ENCODE results near the gene MYLK.
"Not testable (repeated sequence)": the region's sequence is repeated elsewhere in the genome, so short reads cannot be mapped to it uniquely, and the experiment has no call there.

Gene MYLK

DNA sequence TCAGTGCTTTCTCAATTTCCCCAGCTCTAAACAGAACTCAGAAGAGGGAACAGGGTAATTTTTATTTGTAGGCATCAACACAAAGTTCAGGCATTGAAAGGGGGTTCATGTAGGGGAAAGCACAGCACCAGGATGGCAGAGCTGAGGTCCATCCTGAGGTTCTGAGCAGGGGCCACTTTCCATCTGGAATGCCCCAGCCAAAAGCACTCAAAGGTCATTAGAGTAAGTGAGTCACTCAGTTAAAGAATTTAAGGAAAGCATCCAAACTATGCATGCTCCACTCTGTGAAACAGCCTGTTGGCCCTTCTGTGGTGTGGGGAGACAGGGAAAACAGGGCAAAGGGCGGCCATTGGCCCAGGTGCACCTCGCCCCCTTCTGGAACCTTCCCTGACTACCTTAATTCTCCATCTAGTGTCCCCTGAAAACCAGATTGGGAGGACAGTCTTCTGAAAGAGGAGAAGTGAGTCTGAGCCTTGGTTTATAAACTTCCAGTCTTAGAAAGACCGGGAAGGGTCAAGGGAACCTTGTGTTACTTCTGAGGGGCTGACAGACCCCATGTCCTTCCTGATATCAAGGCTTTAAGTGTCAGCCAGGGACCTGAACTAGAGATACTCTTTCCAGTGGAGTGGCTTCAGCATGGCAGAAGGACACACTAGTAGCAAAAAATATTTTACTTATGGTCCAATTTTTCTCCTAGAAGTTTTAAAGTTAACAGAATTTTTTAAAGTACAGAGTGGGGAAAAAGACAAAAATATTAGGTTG is 133.3 kb downstream of the MYLK start:
- DNase-seq (ENCODE audit: low read depth in 3 of 3, low spot score in 1 of 3) = no peak

DNA sequence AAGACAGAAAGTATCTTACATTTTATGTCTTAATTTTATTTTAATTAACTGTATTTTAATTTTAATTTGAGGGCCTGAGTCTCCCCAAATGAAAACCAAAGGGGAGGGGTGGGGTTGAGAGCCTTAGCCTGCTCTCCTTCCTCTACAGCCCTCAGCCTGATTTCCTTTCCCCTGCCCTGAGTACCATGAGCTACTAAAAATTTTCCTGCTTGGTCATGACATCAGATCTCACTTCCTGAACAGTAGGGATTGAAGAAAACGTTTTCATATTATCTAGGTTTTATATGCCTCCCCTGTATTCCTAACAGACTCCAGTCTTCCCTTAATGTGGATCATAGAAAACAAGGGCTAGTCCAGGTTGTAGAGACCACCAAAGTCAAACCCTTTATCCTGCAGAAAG is 133.9 kb downstream of the MYLK start:
- no peak for DNase-seq (ENCODE audit: low read depth in 3 of 3, low spot score in 1 of 3)

DNA sequence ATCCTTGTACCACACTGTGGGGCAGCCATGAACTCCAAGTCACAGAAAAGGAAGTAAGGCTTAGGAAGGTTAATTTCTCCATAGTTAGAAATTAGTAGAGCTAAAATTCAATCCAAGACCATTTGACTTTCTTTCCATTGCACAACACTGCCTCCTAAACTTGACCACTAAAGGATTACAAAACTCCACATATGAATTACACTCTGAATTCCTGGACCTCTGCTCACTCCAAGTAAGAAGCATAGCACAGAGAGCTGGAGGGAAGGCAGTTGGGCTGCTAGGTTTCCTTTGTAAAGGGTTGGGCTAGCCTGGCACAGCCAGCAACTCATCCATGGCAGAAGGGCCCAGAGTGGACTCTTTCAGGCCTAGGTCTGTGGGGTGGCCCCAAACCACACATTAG is 134.4 kb downstream of the MYLK start:
- no peak for DNase-seq (ENCODE audit: low read depth in 3 of 3, low spot score in 1 of 3)

DNA sequence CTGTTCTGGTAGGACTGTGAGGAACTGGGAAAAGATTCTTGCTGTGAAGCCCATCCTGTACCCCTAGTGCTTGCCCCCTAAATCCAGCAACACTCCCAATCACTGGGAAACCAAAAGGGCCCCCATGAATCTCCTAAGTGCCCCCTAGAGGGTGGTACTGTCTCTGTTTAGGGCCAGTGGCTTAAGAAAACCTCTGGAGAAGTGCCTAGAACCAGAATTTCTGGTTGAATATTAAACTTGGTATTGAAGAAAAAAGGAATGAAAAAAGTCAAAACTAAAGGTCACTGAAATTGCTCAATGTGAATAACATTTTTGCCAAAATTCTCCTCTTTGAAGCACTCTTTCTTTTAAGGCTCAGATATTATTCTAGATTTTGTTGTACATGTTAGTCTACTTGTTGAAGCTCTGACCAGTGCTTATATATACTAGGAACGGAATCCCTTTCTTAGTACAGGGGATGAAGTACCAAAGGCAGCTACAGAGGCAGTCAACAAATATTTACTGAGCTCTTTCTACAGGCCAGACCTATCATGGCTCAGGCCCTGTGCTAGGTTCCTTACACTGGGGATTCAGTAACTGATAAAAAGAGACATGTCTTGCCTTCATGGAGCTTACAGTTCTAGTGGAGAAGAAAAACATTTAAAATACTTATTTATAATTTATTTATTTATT is 138.8 kb downstream of the MYLK start:
- no peak for DNase-seq (ENCODE audit: low read depth in 3 of 3, low spot score in 1 of 3)

DNA sequence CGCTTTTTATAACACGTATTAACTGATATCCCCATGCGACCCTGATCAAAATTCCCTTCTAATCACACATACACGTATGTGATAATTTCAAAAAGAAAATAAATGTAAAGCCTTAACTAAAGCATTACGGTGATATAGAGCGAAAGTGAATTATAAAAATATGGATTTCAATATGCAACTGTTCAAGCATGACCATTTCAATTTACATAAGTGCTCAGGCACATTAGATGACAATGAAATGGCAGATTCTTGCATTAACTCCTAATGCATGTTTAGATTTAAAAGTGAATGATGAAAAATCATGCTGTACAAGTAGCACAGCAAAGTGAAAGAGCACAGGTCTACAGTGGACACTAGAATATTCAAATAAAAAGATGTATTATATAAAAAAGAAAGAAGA is 140.1 kb downstream of the MYLK start:
- no peak for DNase-seq (ENCODE audit: low read depth in 3 of 3, low spot score in 1 of 3)

DNA sequence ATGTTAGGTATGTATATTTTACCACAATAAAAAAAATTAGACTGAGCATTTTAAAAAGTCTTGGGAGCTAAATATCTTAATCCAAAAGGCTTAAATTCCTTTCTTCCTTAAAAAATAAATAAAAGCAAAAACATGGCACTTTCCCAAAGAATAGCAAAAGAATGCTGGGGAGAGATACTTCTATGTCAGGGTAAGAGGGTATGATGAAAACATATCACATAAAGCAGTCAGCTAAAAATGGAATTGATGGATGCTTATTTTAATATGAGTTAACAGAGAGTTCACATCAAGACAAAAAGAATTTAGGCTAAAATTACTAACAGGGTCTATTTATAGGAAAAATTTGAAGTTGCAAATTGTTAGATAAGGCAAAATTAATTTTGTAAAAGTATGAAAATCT is 141.0 kb downstream of the MYLK start:
- no peak for DNase-seq (ENCODE audit: low read depth in 3 of 3, low spot score in 1 of 3)

DNA sequence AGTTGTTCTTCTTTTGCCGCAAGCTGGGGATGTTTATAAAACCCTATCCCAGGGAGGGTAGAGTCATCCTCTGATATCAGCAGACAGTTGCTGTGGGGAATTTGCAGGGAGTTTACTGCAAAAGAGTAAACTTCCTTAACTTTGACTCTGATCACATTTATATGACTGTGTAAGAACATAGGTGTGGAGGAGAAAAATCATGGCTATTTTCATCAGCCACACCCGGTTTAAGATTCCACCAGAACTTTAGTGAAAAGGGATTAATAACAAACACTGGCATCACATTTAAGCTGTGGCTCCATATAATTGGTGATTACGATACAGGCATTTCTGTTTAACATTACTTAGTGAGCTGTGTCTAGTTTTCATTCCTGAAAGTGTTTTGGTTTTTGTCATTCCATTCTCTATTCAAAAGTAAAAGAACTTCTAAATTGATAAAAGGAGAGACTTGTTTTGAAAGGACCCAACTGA is 143.1 kb downstream of the MYLK start:
- no peak for DNase-seq (ENCODE audit: low read depth in 3 of 3, low spot score in 1 of 3)

DNA sequence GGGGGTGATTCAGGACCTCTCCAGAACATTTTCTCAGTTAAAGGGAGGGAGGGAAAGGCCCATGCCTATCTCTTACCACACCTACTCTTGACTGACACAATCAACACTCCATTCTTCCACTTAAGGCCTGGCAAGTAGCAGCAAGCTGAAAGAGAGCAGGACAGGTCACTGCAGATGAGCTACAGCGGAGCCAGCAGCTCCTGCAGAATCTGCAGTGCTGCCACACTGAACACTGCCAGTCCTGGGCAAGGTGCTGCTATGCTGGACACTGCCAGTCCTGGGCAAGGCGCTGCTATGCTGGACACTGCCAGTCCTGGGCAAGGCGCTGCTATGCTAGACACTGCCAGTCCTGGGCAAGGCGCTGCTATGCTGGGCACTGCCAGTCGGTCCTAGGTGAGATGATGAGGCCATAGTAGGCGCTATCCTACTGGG is 143.7 kb downstream of the MYLK start:
- no peak for DNase-seq (ENCODE audit: low read depth in 3 of 3, low spot score in 1 of 3)

DNA sequence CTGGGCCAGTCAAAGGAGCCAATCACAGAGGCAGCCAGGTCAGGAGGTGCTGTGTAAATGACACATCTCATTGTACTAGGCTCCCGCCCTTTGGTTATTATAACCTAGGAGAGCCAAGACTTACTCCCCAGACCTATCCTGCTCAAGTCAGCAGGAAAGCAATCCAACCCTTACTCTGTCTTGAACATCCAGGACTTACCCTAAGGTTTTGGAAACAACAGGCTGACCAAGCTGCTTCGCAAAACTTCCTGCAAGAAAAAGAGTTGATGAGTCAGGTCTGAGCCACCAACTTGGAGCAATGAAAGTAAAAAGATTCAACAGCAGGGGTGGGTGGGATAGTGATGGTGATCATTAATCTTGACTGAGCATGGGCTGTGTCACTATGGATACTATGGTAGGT is 144.4 kb downstream of the MYLK start:
- no peak for DNase-seq (ENCODE audit: low read depth in 3 of 3, low spot score in 1 of 3)

DNA sequence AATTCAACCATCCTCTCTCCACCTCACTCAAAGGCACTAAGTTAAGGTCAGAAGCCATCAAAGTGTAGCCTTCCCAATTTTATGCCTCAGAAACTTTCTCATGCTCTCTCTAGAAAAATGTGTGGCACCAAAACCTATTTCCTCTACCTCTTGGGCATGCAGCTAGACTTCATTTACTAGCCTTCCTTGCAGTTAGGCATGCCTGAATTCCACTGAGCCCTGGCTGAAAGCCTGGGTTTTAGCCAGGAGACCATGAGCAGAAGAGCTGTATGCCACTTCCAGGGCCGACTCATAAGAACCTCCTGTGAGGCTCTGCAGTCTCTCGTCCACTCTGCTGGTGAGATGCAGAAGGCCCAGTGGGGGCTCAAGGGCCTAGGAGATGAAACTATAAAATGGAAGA is 145.0 kb downstream of the MYLK start:
- no peak for DNase-seq (ENCODE audit: low read depth in 3 of 3, low spot score in 1 of 3)

DNA sequence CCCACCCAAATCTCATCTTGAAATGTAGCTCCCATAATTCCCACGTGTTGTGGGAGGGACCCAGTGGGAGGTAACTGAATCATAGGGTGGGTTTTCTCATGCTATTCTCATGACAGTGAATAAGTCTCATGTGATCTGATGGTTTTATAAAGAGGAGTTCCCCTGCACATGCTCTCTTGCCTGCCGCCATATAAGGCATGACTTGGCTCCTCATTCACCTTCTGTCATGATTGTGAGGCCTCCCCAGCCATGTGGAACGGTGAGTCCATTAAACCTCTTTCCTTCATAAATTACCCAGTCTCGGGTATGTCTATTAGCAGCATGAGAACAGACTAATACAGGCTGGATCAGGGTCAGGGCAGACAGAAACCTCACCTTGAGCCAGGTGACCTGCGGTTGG is 145.6 kb downstream of the MYLK start:
- DNase-seq (ENCODE audit: low read depth in 3 of 3, low spot score in 1 of 3) = not testable (repeated sequence)

DNA sequence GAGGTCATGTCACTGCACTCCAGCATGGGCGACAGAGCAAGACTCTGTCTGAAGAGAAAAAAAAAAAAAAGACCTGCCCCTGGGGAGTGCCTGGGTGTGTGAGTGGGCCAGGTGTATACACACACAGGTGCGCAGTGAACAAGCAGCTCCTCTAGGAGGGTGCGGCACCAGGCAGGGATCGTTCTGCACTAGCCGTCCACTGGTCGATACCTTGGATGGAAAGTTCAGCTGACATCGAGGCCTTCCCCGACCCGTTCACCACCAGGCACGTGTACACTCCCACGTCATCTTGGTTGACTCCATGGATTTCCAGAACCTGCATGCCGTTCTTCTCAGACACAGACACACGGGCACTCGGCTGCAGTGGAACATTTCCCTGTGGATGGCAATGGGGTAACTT is 147.0 kb downstream of the MYLK start:
- DNase-seq (ENCODE audit: low read depth in 3 of 3, low spot score in 1 of 3) = no peak

DNA sequence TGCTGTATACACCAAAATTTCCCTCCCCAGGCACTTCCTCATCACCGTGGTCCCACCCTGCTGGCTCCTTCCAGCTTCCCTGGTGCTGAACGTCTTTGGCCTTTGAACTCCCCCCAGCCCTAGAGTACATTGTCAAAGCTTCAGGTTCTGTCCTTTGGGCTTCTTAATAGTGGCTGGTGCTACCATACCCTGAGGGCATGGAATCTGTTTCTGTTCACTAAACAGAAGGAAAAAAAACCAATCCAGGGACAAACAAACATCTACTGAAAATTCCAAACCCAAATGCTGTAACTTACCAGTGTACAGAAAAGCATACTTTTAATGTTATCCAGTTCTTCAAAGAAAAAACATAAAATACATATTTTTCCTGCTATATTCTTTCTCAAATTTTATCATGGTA is 148.7 kb downstream of the MYLK start:
- no peak for DNase-seq (ENCODE audit: low read depth in 3 of 3, low spot score in 1 of 3)

DNA sequence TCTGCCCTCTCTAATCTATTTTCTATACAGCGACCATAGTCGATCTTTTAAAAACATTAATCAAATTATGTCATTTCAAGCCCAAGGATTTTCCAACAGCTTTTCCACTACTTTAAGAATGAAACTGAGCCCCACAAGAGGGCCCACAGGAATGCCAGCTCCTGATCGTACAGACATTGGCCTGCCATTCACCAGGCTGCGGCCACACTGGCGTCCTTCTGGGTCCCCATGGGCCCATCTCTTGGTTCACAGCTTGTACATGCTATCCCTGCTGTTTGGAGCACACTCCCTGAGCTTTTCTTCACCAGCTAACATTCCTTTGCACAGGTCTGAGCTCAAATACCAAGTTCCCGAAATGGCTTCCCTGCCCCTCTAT is 149.6 kb downstream of the MYLK start:
- no peak for DNase-seq (ENCODE audit: low read depth in 3 of 3, low spot score in 1 of 3)

DNA sequence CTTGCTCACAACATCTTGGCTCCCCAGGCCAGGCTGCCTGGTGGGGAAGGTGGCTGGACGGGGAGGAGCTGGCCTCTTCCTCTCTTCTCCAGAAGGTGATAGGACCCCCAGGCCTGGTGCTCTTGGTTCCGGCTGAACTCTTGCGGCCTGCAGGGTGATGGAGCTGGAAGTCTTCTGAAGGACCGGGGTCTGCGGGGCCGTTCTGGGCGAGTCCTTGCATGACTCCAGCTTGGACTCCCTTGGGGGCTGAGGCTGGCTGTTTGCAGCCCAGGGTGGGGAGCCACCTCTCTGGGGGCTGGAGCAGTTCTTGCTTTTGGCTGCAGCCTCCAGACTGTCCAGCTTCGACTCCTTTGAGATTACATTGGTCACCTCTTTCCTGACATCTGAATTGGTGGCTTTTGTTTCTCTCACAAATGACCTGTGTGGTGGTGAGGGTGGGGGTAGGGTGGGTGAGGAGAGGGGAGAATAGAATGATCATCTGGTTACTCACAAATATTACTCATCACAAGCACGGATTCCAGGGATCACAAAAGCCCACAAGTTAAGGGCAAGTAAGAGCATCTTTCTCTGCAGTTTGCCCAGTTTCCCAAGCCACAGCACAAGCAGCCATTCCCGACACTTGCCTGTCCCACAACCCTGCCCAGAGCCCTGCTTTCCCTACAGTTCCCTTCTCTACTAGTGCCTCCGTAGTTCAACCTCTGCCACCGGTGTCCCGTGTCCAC is 150.2 kb downstream of the MYLK start:
- no peak for DNase-seq (ENCODE audit: low read depth in 3 of 3, low spot score in 1 of 3)

DNA sequence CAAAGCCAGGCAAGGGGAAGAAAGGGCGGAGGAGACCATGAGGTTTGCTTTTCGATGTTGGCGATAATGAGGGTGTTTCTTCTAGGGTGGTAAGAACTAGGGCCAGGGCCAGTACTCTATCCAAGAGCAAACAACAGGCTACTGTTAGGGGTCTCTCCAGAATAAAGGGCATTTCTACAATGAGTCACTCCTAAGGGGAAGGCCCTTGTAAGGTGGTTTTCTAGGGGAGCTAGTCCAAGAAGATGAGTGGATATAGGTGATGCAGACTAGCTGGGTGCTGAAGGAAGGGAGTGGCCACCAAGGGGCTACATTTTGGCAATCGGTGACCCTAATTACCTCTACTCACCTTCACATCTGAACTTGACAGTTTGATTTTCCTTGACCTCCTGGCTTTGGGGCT is 150.8 kb downstream of the MYLK start:
- DNase-seq (ENCODE audit: low read depth in 3 of 3, low spot score in 1 of 3) = no peak

DNA sequence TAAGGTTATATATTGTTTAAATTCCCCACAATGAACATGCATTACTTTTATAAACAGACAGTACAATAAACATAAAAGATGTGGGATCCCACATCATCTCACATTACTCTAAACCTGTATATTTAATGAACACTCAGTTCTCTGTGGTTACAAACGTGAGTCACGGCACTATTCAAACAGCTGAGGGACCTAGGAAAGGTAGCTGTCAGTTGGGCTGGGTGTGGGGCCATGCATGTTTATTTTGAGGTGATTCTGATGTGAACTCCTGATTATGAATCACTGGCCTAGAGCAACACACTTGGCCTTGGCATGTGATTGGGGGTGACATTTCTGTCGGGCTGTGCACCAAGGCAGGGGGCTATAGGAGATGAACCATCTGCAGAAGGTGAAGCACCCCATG is 151.7 kb downstream of the MYLK start:
- DNase-seq (ENCODE audit: low read depth in 3 of 3, low spot score in 1 of 3) = no peak

DNA sequence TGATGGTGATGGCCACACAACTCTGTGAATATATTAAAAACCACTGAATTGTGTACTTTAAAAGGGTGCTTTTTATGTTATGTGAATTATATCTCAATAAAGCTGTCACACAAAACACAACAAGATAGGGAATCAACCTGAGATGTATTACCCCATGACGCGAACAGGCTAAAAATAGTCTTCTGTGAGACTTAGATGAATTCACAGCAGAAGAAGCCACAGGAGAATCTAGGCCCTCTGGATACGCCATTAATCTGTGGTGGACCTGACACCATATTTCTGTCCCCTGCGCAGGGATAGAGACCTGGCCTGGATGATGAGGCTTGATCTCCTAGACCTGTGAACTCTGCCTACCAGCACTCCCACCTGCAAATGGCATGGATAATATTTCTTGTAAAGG is 153.3 kb downstream of the MYLK start:
- DNase-seq (ENCODE audit: low read depth in 3 of 3, low spot score in 1 of 3) = no peak

DNA sequence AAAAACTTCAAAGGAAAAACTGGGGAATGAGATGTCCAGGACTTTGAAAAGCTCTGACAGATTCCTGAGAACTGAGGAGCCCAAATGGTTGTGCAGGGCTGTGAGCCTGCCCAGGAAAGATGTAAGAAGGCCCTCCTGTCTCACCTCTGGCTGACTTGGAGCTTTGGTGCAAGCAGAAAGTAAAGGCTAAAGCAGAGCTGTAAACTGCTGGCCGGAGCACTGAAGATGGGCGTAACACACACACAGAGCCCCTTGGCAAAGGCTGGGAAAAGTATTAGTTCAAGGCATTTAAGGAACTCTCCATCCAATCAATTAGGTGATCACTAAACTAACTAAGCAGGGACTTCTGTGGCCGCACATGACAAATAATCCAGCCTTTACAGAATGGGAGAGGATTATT is 155.1 kb downstream of the MYLK start:
- no peak for DNase-seq (ENCODE audit: low read depth in 3 of 3, low spot score in 1 of 3)

DNA sequence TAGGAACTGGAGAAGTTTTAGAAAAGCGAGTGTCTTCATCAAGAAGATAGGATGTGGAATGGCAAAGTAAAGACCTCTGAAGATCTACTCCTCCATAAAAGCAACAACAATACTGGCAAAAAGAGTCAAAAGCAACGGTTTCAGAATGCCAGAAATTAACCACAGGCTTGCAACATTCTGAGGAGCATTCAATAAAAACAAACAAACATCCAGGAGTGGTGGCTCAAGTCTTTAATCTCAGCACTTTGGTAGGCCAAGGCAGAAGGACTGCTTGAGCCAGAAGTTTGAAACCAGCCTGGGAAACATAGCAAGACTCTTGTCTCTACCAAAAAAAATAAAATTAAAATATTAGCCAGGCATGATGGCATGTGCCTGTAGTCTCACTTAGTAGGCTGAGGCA is 156.1 kb downstream of the MYLK start:
- DNase-seq (ENCODE audit: low read depth in 3 of 3, low spot score in 1 of 3) = no peak

DNA sequence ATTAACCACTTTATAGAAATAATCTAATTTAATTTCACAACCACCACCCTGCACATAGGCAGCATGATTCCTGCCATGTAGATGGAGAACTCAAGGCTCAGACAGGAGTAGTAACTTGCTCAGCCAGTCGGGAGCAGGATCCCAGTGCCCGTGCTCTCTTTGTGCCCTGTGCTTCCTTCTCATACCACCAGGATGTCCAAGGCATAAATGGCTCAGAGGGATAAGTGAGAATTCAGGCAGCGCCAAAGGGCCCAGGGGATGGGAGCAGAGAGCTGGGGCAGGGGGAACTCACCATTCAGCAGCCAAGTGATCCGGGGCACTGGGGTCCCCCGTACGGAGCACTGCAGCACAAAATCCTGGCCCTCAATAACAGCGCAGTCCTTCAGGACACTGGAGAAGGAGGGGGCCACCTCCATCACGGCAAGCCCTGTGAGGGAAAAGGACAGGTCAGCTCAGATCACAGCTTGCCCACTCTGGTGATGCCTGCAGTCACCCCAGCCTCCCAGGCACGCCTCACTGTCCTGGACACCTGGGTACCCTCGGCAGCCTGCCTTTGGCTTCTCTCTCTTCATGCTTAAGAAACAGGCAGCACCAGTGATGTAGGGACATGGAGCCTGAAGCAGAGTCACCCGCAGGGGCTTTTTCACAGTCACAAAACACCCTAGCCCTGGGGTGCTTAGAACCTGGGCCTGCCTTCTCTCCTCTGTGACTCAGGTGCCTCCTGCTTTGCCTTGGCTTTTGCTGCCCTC is 158.3 kb downstream of the MYLK start:
- DNase-seq (ENCODE audit: low read depth in 3 of 3, low spot score in 1 of 3) = no peak

DNA sequence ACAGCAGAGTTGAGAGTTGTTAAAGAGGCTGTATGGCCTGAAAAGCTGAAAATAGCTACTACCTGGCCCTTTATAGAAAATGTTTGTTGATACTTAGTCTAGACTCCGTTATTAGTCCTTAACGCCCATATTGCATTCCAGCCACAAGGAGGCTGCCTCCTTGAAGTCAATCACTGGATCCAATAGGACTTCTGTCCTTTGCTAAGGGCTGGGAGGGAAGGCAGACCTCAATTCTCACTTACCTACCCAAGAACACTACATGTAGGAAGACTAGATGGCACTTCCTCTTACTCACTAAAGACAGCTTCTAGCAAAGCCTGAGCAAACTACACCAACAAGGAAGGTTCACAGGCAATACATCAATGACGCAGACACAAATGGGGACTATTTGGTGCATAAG is 159.8 kb downstream of the MYLK start:
- DNase-seq (ENCODE audit: low read depth in 3 of 3, low spot score in 1 of 3) = no peak
